Measurements from ENCODE around the gene CFAP74.

DNA sequence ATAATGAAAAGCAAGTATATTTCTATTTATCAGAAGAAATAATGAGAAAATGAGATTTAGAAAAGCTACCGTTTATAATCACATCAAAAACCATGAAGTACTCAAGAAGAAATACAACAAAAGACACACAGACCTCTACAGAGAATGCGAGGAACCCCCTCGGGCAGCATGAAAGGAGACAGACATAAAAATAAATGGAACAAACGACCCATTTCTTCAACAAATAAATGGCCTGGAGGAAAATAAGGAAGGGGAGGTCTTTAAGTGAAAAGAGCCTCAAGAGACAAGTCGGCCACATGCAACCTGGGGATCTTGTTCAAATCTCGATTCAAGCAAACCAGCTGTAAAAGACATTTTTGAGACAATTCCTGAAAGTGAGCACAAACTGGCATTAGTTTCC lies 6.0 kb downstream of the CFAP74 start:
- TF ChIP-seq, protein P1, sequence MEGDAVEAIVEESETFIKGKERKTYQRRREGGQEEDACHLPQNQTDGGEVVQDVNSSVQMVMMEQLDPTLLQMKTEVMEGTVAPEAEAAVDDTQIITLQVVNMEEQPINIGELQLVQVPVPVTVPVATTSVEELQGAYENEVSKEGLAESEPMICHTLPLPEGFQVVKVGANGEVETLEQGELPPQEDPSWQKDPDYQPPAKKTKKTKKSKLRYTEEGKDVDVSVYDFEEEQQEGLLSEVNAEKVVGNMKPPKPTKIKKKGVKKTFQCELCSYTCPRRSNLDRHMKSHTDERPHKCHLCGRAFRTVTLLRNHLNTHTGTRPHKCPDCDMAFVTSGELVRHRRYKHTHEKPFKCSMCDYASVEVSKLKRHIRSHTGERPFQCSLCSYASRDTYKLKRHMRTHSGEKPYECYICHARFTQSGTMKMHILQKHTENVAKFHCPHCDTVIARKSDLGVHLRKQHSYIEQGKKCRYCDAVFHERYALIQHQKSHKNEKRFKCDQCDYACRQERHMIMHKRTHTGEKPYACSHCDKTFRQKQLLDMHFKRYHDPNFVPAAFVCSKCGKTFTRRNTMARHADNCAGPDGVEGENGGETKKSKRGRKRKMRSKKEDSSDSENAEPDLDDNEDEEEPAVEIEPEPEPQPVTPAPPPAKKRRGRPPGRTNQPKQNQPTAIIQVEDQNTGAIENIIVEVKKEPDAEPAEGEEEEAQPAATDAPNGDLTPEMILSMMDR (IDR thresholded peaks at IDR 0.05): no peak
- TF ChIP-seq POLR2A (IDR thresholded peaks at IDR 0.05): no peak

All from thyroid gland (tissue), 4 donors.